Cortex of kidney (tissue), 1 donor: ENCODE results near the gene ZNF565.
"Not testable (repeated sequence)": the region's sequence is repeated elsewhere in the genome, so short reads cannot be mapped to it uniquely, and the experiment has no call there.

ENCODE experiments used
- DNase-seq: peaks from one replicate; lab custom pipeline; 2025; lab: John Stamatoyannopoulos, UW

Gene ZNF565

GRCh38 chr19:36149673-36150406, 64.6 kb downstream of the ZNF565 start:
- no peak for DNase-seq

- DNase-seq, result no peak
These were observed 69.8 kb downstream of the ZNF565 start for GRCh38 chr19:36144624-36145023.

GRCh38 chr19:36142496-36142895, 72.0 kb downstream of the ZNF565 start:
- no peak for DNase-seq

GRCh38 chr19:36142046-36142445, 72.4 kb downstream of the ZNF565 start:
- DNase-seq, result no peak

- no peak for DNase-seq
These were observed 73.2 kb downstream of the ZNF565 start for GRCh38 chr19:36141039-36141927.

GRCh38 chr19:36140304-36141038, 74.0 kb downstream of the ZNF565 start:
- DNase-seq, result no peak

- no peak for DNase-seq
These were observed 74.8 kb downstream of the ZNF565 start, which contains the start of gene CAPNS1 for GRCh38 chr19:36139473-36140303. Gene CAPNS1, plus strand, starts transcription at chr19:36140066. Its CDS starts 946 bp downstream, at chr19:36141012.

GRCh38 chr19:36139120-36139472, 75.4 kb downstream of the ZNF565 start:
- DNase-seq, result no peak

GRCh38 chr19:36136964-36137686, 77.3 kb downstream of the ZNF565 start:
- no peak for DNase-seq

- DNase-seq, result not testable (repeated sequence)
These were observed 79.6 kb downstream of the ZNF565 start for GRCh38 chr19:36134867-36135266.
